HFFc6 (cell line): ENCODE results near the gene MAP2K4. TPM values are rescaled to one million over a fixed set of nuclear protein-coding genes. Genes with fewer than 3 reads are reported as not detected.

ENCODE experiments used
- DNase-seq: peaks from one replicate; pipeline ENCODE4 v3.0.0-alpha.2; 2018
- H3K27ac Mint-ChIP-seq: 2 replicates; pipeline ENCODE4 v1.8.0; 2020; ENCODE audit warnings: mild to moderate bottlenecking, mixed read lengths
- H3K27me3 Mint-ChIP-seq: 2 replicates; pipeline ENCODE4 v1.8.0; 2021; ENCODE audit warnings: mild to moderate bottlenecking, moderate library complexity, mixed read lengths; ENCODE audit not compliant: insufficient read depth
- H3K36me3 Mint-ChIP-seq: 2 replicates; pipeline ENCODE4 v1.8.0; 2021; ENCODE audit warnings: low read depth, mixed read lengths
- H3K4me1 Mint-ChIP-seq: 2 replicates; pipeline ENCODE4 v1.8.0; 2020; ENCODE audit warnings: low read depth, mixed read lengths
- H3K4me3 Mint-ChIP-seq: 2 replicates; pipeline ENCODE4 v1.8.0; 2020; ENCODE audit warnings: mild to moderate bottlenecking, moderate library complexity, mixed read lengths
- H3K9me3 Mint-ChIP-seq: 2 replicates; pipeline ENCODE4 v1.8.0; 2020; ENCODE audit warnings: mild to moderate bottlenecking, mixed read lengths
- total RNA-seq, 6 experiments: library from RNA; stranded (reverse); fragmentation: NEBNext Ultra II Directional; extraction: Animal tissue kit (Norgen Biotek cat#: 25700); gene quantifications; 2 replicates in 1 of 6; 3 replicates in 5 of 6; pipeline ENCODE4 v1.2.3, GENCODE V29; 2021
- TF ChIP-seq, protein P1 (sequence below): fragments of 200-600 bp; sonication (generic); IDR thresholded peaks from 2 replicates; pipeline ENCODE4 v1.5.0; 2021; ENCODE audit warnings: antibody characterized with exemption, mild to moderate bottlenecking

Gene MAP2K4
- total RNA-seq, 6 experiments from 2014 or later, result 24.0 to 31.7 (median 26.9) TPM

DNA sequence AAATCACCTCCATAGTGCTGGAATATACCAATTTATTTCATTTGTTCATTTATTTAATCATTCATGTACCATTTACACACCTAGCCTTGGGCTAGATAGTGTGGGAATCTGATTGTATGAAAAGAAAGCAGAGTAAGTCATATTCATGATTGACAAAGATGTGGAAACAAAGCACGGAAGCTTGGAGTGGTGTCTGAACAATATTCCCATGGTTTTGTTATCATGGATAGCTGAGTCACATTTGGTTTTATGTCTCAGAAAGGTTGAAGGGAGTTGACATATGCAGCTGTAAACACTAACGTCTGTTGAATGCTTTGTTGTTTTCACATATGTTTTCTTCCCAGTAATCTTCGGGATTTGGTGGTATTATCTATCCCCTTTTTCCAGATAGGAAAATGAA, 76.6 kb downstream of the MAP2K4 start:
- DNase-seq, result no peak
- Mint-ChIP-seq H3K4me3 (no peak overlapping the region), H3K27me3 (no peaks in the 10 kb centered on the region), H3K9me3 (no peaks in the 10 kb centered on the region), H3K27ac (no peak overlapping the region), H3K36me3 (peaks cover 32% of the 10 kb centered on the region), H3K4me1 (no peaks in the 10 kb centered on the region)
- TF ChIP-seq, protein P1, sequence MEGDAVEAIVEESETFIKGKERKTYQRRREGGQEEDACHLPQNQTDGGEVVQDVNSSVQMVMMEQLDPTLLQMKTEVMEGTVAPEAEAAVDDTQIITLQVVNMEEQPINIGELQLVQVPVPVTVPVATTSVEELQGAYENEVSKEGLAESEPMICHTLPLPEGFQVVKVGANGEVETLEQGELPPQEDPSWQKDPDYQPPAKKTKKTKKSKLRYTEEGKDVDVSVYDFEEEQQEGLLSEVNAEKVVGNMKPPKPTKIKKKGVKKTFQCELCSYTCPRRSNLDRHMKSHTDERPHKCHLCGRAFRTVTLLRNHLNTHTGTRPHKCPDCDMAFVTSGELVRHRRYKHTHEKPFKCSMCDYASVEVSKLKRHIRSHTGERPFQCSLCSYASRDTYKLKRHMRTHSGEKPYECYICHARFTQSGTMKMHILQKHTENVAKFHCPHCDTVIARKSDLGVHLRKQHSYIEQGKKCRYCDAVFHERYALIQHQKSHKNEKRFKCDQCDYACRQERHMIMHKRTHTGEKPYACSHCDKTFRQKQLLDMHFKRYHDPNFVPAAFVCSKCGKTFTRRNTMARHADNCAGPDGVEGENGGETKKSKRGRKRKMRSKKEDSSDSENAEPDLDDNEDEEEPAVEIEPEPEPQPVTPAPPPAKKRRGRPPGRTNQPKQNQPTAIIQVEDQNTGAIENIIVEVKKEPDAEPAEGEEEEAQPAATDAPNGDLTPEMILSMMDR, result no peak

DNA sequence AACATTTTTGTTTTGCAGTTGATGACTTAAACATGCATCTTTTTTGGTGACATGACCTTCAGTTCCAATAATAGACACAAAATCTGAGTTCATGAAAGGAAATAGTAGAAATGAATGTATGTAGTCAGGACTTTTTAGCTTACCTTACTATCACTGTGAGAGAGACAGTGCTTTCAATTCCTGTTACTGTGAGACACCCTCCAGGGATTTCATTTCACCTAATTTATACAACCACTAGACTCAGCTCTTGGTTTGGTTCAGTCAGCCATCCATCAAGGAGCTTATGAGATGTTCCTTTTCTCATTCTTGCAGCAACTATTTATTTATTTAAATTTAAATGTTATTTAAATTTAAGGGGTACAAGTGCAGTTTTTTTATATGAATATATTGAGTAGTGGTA, 77.9 kb downstream of the MAP2K4 start:
- H3K27ac Mint-ChIP-seq, result no peak overlapping the region
- H3K27me3 Mint-ChIP-seq, result no peaks in the 10 kb centered on the region
- H3K4me1 Mint-ChIP-seq, result no peaks in the 10 kb centered on the region
- H3K4me3 Mint-ChIP-seq, result no peak overlapping the region
- H3K36me3 Mint-ChIP-seq, result peaks cover 32% of the 10 kb centered on the region
- TF ChIP-seq, protein P1, result no peak
- DNase-seq, result no peak
- no peaks in the 10 kb centered on the region for H3K9me3 Mint-ChIP-seq

DNA sequence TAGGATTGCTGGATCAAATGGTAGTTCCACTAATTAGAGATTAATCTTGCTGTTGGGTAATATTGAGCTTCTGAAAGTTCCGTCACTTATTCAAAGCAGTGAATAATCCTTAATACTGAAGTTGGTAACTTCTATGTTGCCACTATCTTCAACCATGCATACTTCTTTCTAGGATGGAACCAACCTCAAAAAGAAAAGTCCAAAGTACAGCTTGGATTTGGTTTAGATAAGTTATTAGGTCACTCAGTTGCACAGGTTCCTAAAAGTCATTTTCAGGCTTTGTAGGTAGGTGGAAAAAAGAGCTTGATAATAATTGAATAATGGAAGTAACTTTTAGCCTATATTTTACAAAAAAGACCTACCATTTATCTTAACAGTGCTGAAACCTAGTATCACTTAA, 78.7 kb downstream of the MAP2K4 start:
- Mint-ChIP-seq H3K9me3 (no peaks in the 10 kb centered on the region), H3K27me3 (no peaks in the 10 kb centered on the region), H3K36me3 (peaks cover 32% of the 10 kb centered on the region), H3K4me3 (no peak overlapping the region), H3K4me1 (peaks cover 3% of the 10 kb centered on the region), H3K27ac (no peak overlapping the region)
- TF ChIP-seq, protein P1, result no peak
- DNase-seq, result no peak

DNA sequence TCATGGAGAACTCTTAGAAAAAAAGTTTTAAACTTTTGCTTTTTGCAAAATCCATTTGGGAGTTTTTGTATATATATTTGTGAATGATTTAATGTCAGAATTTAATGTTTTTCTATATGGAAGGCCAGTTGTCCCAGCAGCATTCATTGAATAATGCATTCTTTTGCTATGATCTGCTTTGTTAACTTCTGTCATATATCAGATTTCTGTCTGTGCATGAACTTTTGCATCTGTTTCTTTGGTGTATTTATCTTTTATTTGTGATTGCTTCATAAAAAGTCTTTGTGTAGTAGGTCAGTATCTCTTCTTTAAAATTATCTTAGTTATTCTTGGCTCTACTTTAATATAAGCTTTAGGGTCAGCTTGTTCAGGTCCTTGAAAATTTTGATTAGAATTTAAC, 84.2 kb downstream of the MAP2K4 start:
- no peak for DNase-seq

DNA sequence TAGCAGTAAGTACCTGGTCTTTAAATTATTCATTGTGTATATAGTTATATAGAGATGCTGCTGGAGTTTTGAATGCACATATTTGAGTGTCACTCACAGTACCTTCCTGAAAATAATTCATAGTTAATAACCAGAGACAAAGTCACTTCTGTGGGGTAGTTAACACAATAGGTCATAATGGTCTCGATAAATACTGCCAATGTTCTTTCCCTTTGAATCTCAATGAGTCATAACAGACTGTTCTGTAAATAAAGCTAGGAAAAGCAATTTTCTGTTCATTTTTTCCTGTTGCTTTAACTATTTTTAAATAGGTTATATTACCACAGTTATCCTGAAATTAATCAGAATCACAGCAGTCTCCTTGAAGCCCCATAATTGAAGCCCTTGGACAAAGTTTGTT, 87.2 kb downstream of the MAP2K4 start:
- TF ChIP-seq, protein P1, result no peak
- no peaks in the 10 kb centered on the region for H3K27me3 Mint-ChIP-seq
- H3K4me1 Mint-ChIP-seq, result peaks cover 44% of the 10 kb centered on the region
- no peak overlapping the region for H3K27ac Mint-ChIP-seq
- DNase-seq, result no peak
- H3K9me3 Mint-ChIP-seq, result no peaks in the 10 kb centered on the region
- peak overlapping the region; percentile 21; the same call in 1 of the 2 replicates for H3K4me3 Mint-ChIP-seq
- H3K36me3 Mint-ChIP-seq, result peaks cover 5% of the 10 kb centered on the region; the same call in 1 of the 2 replicates

More for the DNA sequence above, 84.2 kb downstream of the MAP2K4 start:
- TF ChIP-seq, protein P1, result no peak
- Mint-ChIP-seq H3K4me1 (peaks cover 44% of the 10 kb centered on the region), H3K27me3 (no peaks in the 10 kb centered on the region), H3K27ac (no peak overlapping the region), H3K9me3 (no peaks in the 10 kb centered on the region), H3K4me3 (no peak overlapping the region), H3K36me3 (peaks cover 10% of the 10 kb centered on the region)

DNA sequence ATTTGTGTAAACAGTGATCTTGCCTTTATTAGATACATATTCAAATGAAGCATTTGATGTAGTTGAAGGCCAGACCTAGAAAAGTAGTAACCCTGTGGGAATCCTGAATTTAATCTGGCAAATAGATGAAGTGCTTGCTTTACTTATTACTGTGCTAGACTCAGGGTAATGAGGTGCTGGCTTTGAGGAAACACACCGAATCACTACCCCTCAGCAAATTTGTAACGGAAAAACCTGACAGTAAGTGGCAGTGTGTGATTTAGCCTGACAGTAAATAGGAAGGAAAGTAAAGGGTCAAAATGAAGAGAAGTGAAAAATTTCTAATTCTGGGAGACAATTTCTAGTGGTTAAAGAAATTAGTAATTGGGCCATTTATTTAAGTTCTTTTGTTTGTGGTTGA, 90.2 kb downstream of the MAP2K4 start:
- H3K4me3 Mint-ChIP-seq, result no peak overlapping the region
- H3K4me1 Mint-ChIP-seq, result peaks cover 26% of the 10 kb centered on the region
- no peak overlapping the region for H3K27ac Mint-ChIP-seq
- peaks cover 12% of the 10 kb centered on the region; the same call in 1 of the 2 replicates for H3K36me3 Mint-ChIP-seq
- TF ChIP-seq, protein P1, result no peak
- no peak for DNase-seq
- H3K27me3 Mint-ChIP-seq, result no peaks in the 10 kb centered on the region
- H3K9me3 Mint-ChIP-seq, result no peaks in the 10 kb centered on the region
